ENCODE data around the gene COL27A1. TPM values are rescaled to one million over a fixed set of nuclear protein-coding genes. Genes with fewer than 3 reads are reported as not detected.
"Not testable (repeated sequence)": the region's sequence is repeated elsewhere in the genome, so short reads cannot be mapped to it uniquely, and the experiment has no call there.

The COL27A1 gene
- total and polyA plus RNA-seq, 2 donors (not counting 3 experiments of a cell fraction or from before 2014, with no cell fraction given): 14.7 to 49.1 TPM

DNA sequence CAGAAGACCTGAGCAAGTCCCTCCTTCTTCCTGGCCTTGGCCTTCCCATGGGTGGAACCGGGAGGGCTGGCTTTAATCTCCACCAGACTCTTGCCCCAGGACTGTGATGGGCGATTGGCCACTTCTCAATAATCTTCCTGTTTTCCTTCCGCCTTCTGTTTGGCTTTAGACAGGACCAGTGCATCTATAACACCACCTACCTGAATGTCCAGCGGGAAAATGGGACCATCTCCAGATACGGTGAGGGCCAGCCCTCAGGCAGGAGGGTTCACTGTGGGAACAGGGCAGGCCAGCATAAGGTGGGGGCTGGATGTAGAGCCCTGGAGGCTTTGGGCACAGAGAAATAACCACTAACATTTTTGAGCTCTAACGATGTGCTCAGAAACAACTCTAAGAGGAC is 168.5 kb downstream of the COL27A1 start:
- CTCF ChIA-PET; H3K9ac ChIP-seq (replicated peaks; ENCODE audit: extremely low read depth, insufficient read depth, low read length); FAIRE-seq; dilution Hi-C loops (cut with MboI; ENCODE audit: extremely low pct_ligation_motif_present, low sequenced_read_pairs); POLR2A ChIA-PET; H3K4me2 ChIP-seq (ENCODE audit: insufficient read depth, low read length); H3K79me2 ChIP-seq (ENCODE audit: control insufficient read depth, insufficient read depth, low read length); H3K27ac ChIP-seq (ENCODE audit: insufficient read depth, low read depth, low read length); H4K20me1 ChIP-seq (replicated peaks; ENCODE audit: control insufficient read depth, extremely low read depth, insufficient read depth, low read length); H3K9me1 ChIP-seq (replicated peaks; ENCODE audit: control insufficient read depth, extremely low read depth, insufficient read depth, low read length); H3K4me3 ChIP-seq (replicated peaks in 1 of 3; ENCODE audit: insufficient read depth in 1 of 3, low read depth in 1 of 3, low read length in 3 of 3); H2AFZ ChIP-seq (ENCODE audit: low read depth, low read length); H3K27me3 ChIP-seq (ENCODE audit: control insufficient read depth in 2 of 2, insufficient read depth in 2 of 2, low read length in 2 of 2); H3K9me3 ChIP-seq (replicated peaks; ENCODE audit: control insufficient read depth, insufficient read depth, low read length); BruUV-seq (replicated peaks); intact Hi-C loops (cut with micrococcal nuclease); H3K4me1 ChIP-seq (ENCODE audit: control insufficient read depth, extremely low read depth, insufficient read depth, low read length); DNase-seq (ENCODE audit: low read depth, low spot score); H3K36me3 ChIP-seq (ENCODE audit: control insufficient read depth in 2 of 2, extremely low read depth in 1 of 2, insufficient read depth in 2 of 2, low read length in 2 of 2): not testable (repeated sequence)

DNA sequence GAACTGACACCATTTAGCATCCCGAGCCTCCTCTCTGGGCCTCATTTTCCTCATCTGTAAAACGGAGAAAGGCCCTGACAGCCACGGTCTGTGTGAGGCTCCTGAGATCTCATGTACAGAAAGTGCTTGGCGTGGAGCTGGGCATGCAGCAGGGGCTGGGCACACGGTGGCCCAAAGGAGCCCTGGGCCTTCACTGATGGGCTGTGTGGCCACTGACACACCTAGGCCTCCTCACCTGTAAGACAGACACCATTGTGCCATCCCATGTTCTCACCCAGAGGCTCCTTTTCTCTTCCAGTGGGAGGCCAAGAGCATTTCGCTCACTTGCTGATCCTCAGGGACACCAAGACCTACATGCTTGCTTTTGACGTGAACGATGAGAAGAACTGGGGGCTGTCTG is 169.2 kb downstream of the COL27A1 start:
- POLR2A ChIA-PET: no interaction called here
- BruUV-seq (replicated peaks): no TSS peak

DNA sequence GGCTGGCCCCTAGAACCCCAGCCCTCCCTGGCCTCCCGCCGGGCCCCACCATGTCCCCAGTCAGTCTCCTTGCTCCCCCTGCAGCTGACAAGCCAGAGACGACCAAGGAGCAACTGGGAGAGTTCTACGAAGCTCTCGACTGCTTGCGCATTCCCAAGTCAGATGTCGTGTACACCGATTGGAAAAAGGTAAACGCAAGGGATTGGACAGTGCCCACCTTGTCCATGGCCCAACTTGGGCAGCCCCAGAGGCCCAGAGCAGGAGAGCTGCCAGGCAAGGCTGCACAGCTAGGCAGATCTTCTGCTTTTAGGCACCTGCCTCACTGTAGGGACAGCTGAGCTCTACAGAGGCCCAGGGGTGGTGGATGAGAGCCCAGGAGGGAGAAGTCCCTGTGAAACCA is 169.6 kb downstream of the COL27A1 start:
- H3K9ac ChIP-seq (replicated peaks; ENCODE audit: extremely low read depth, insufficient read depth, low read length); FAIRE-seq; intact Hi-C loops (cut with micrococcal nuclease); H3K4me1 ChIP-seq (ENCODE audit: control insufficient read depth, extremely low read depth, insufficient read depth, low read length); H3K4me2 ChIP-seq (ENCODE audit: insufficient read depth, low read length); H3K27ac ChIP-seq (ENCODE audit: insufficient read depth, low read depth, low read length); H3K36me3 ChIP-seq (ENCODE audit: control insufficient read depth in 2 of 2, extremely low read depth in 1 of 2, insufficient read depth in 2 of 2, low read length in 2 of 2); H3K27me3 ChIP-seq (ENCODE audit: control insufficient read depth in 2 of 2, insufficient read depth in 2 of 2, low read length in 2 of 2); H3K79me2 ChIP-seq (ENCODE audit: control insufficient read depth, insufficient read depth, low read length); CTCF ChIA-PET; H2AFZ ChIP-seq (ENCODE audit: low read depth, low read length); H3K4me3 ChIP-seq (replicated peaks in 1 of 3; ENCODE audit: insufficient read depth in 1 of 3, low read depth in 1 of 3, low read length in 3 of 3); POLR2A ChIA-PET; BruUV-seq (replicated peaks); H3K9me1 ChIP-seq (replicated peaks; ENCODE audit: control insufficient read depth, extremely low read depth, insufficient read depth, low read length); H3K9me3 ChIP-seq (replicated peaks; ENCODE audit: control insufficient read depth, insufficient read depth, low read length); dilution Hi-C loops (cut with MboI; ENCODE audit: extremely low pct_ligation_motif_present, low sequenced_read_pairs); H4K20me1 ChIP-seq (replicated peaks; ENCODE audit: control insufficient read depth, extremely low read depth, insufficient read depth, low read length); DNase-seq (ENCODE audit: low read depth, low spot score): not testable (repeated sequence)

More for the DNA sequence above, 169.2 kb downstream of the COL27A1 start:
- Histone ChIP-seq H3K36me3 (ENCODE audit: control insufficient read depth in 2 of 2, extremely low read depth in 1 of 2, insufficient read depth in 2 of 2, low read length in 2 of 2) (no peaks in the 10 kb centered on the region), H3K4me2 (ENCODE audit: insufficient read depth, low read length) (no peak overlapping the region), H3K9ac (replicated peaks; ENCODE audit: extremely low read depth, insufficient read depth, low read length) (no peak overlapping the region), H3K4me3 (replicated peaks in 1 of 3; ENCODE audit: insufficient read depth in 1 of 3, low read depth in 1 of 3, low read length in 3 of 3) (no peak overlapping the region), H3K27me3 (ENCODE audit: control insufficient read depth in 2 of 2, insufficient read depth in 2 of 2, low read length in 2 of 2) (peaks cover 0 to under 1% of the 10 kb centered on the region in 2 experiments), H3K9me3 (replicated peaks; ENCODE audit: control insufficient read depth, insufficient read depth, low read length) (no peaks in the 10 kb centered on the region), H4K20me1 (replicated peaks; ENCODE audit: control insufficient read depth, extremely low read depth, insufficient read depth, low read length) (no peaks in the 10 kb centered on the region), H3K79me2 (ENCODE audit: control insufficient read depth, insufficient read depth, low read length) (no peaks in the 10 kb centered on the region), H3K9me1 (replicated peaks; ENCODE audit: control insufficient read depth, extremely low read depth, insufficient read depth, low read length) (no peaks in the 10 kb centered on the region), H3K4me1 (ENCODE audit: control insufficient read depth, extremely low read depth, insufficient read depth, low read length) (no peaks in the 10 kb centered on the region), H2AFZ (ENCODE audit: low read depth, low read length) (no peak overlapping the region), H3K27ac (ENCODE audit: insufficient read depth, low read depth, low read length) (no peak overlapping the region)
- DNase-seq (ENCODE audit: low read depth, low spot score) (no peak), FAIRE-seq (no peak)
- dilution Hi-C loops (cut with MboI; ENCODE audit: extremely low pct_ligation_motif_present, low sequenced_read_pairs) (no loop called here), intact Hi-C loops (cut with micrococcal nuclease) (no loop called here)
- TF ChIP-seq POLR2AphosphoS5 (IDR thresholded peaks at IDR 0.05; ENCODE audit: insufficient read depth, low read depth, low read length) (no peak), GATA2 (IDR thresholded peaks at IDR 0.05; ENCODE audit: insufficient read depth, insufficient read length, low read depth, low read length) (no peak), MYC (IDR thresholded peaks at IDR 0.05; ENCODE audit: low read depth, low read length) (no peak), POLR2A (IDR thresholded peaks at IDR 0.05; ENCODE audit: low read depth, low read length) (no peak), FOS (IDR thresholded peaks at IDR 0.05; ENCODE audit: borderline replicate concordance, insufficient read depth, low read length) (no peak), EZH2 (IDR thresholded peaks at IDR 0.05; ENCODE audit: borderline replicate concordance, low read depth, low read length, severe bottlenecking) (no peak), JUN (IDR thresholded peaks at IDR 0.05; ENCODE audit: borderline replicate concordance, insufficient read depth, insufficient read length, low read depth) (no peak)
- TF ChIP-seq, protein P1, sequence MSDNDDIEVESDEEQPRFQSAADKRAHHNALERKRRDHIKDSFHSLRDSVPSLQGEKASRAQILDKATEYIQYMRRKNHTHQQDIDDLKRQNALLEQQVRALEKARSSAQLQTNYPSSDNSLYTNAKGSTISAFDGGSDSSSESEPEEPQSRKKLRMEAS (IDR thresholded peaks at IDR 0.05; ENCODE audit: insufficient read depth, insufficient read length): no peak
- TF ChIP-seq, protein P2, sequence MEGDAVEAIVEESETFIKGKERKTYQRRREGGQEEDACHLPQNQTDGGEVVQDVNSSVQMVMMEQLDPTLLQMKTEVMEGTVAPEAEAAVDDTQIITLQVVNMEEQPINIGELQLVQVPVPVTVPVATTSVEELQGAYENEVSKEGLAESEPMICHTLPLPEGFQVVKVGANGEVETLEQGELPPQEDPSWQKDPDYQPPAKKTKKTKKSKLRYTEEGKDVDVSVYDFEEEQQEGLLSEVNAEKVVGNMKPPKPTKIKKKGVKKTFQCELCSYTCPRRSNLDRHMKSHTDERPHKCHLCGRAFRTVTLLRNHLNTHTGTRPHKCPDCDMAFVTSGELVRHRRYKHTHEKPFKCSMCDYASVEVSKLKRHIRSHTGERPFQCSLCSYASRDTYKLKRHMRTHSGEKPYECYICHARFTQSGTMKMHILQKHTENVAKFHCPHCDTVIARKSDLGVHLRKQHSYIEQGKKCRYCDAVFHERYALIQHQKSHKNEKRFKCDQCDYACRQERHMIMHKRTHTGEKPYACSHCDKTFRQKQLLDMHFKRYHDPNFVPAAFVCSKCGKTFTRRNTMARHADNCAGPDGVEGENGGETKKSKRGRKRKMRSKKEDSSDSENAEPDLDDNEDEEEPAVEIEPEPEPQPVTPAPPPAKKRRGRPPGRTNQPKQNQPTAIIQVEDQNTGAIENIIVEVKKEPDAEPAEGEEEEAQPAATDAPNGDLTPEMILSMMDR (IDR thresholded peaks at IDR 0.05; ENCODE audit: extremely low read depth in 1 of 2, insufficient read depth in 1 of 2, low read depth in 1 of 2, low read length in 2 of 2): no peak
- CTCF ChIA-PET: no interaction called here

Measured in endothelial cell of umbilical vein (primary cell).